ENCODE results near the gene AGXT2. TPM values are rescaled to one million over a fixed set of nuclear protein-coding genes. Genes with fewer than 3 reads are reported as not detected.

The AGXT2 gene
- polyA plus RNA-seq, 4 donors: 0.31 to 47.0 (median 0.96) TPM

DNA sequence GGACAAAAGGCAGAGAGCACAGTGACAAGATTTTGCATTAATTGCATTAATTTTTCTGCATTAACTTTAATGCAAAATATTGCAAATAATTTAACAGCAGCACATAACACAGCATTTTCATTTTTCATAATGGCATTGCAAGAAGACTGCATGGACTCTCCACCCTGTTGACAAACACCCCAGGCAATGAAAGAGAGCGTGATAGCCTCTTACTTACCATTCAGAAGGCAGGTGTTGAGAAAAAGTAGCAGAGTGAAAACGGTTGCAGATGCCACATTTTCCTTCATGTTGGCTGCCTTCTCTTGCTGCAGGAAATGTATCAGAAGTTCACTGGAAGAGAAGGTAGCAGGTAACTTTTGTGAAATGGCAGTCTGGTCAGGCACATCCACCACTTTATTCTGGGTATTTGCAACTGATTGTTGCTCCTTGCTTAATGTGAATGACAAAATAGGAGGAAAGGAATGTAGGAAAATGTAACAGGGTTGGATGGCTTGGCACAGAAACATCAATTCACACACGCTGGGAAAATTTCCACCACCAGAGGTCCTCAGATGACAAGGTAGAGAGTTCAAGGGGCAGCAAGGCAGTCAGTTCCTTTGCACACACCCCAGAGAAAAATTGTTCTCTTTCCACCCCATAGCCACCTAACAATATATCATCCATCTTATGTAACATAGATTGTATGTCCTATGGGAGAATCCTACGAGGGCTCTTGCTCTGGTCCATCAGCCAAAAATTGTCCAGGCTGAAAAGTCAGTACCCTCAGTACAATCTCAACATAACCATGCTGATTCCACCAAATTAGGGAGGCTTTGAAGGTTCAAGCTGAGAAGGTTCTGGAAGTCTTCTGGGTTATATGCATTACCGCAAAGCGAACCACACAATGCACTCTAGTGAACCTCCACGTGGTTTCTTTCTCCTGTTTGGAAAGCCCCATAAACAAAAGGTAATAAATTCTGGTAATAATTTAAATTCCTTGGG lies 41.9 kb upstream of the AGXT2 start:
- Histone ChIP-seq H3K36me3 (ENCODE audit: control insufficient read depth in 3 of 3, insufficient read depth in 2 of 3, low read depth in 1 of 3, low read length in 3 of 3) (peaks cover 0 to 19% (median 0%) of the 10 kb centered on the region in 3 donors), H3K27ac (ENCODE audit: low read depth in 1 of 3, low read length in 2 of 3) (no peak overlapping the region), H3K4me1 (ENCODE audit: control insufficient read depth in 3 of 3, insufficient read depth in 2 of 3, low read depth in 1 of 3, low read length in 2 of 3) (peaks cover 0 to 5% (median 0%) of the 10 kb centered on the region in 3 donors), H3K27me3 (ENCODE audit: control insufficient read depth in 3 of 3, insufficient read depth in 3 of 3, low read length in 3 of 3) (no peaks in the 10 kb centered on the region), H3K4me3 (ENCODE audit: low read depth in 1 of 3, low read length in 3 of 3) (no peak overlapping the region), H3K9me3 (ENCODE audit: control insufficient read depth in 2 of 2, insufficient read depth in 1 of 2, low read depth in 1 of 2, low read length in 1 of 2) (peaks cover 0 to 5% of the 10 kb centered on the region in 2 donors)
- WGBS, 3 donors: 51 to 68% (median 58%) methylated on average over 7 of the region's 7 CpGs
- FAIRE-seq: no peak
- peak; percentile 71 to 77 for DNase-seq

DNA sequence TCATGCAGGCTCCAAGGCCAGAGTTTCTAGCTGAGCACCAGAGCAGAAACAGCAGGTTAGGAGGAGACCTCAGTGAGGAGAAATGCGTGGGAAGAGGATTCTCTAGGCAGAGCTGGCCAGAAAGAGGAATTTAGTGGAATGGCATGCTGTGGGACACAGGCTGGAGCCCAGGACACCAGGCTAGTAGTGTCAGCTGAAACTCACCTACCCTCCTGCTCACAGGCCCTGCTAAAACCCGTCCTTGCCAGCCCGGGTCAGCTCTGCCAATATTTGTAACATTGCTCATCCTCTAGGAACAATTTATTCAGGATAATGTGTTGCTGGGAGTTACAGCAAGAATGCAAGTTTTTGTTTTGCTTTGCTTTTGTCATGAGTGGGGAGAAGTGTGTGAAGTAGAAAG lies 40.2 kb upstream of the AGXT2 start:
- WGBS, 3 donors: 69 to 87% (median 83%) methylated on average over 3 of the region's 3 CpGs
- no peak overlapping the region for H3K27ac ChIP-seq (ENCODE audit: low read depth in 1 of 3, low read length in 2 of 3)
- peaks cover 0 to 23% (median 0%) of the 10 kb centered on the region in 3 donors for H3K36me3 ChIP-seq (ENCODE audit: control insufficient read depth in 3 of 3, insufficient read depth in 2 of 3, low read depth in 1 of 3, low read length in 3 of 3)
- peaks cover 0 to under 1% (median 0%) of the 10 kb centered on the region in 3 donors for H3K4me1 ChIP-seq (ENCODE audit: control insufficient read depth in 3 of 3, insufficient read depth in 2 of 3, low read depth in 1 of 3, low read length in 2 of 3)
- no peak overlapping the region for H3K4me3 ChIP-seq (ENCODE audit: low read depth in 1 of 3, low read length in 3 of 3)
- H3K9me3 ChIP-seq (ENCODE audit: control insufficient read depth in 2 of 2, insufficient read depth in 1 of 2, low read depth in 1 of 2, low read length in 1 of 2): peaks cover 0 to 5% of the 10 kb centered on the region in 2 donors
- FAIRE-seq: no peak
- DNase-seq: no peak
- H3K27me3 ChIP-seq (ENCODE audit: control insufficient read depth in 3 of 3, insufficient read depth in 3 of 3, low read length in 3 of 3): no peaks in the 10 kb centered on the region

DNA sequence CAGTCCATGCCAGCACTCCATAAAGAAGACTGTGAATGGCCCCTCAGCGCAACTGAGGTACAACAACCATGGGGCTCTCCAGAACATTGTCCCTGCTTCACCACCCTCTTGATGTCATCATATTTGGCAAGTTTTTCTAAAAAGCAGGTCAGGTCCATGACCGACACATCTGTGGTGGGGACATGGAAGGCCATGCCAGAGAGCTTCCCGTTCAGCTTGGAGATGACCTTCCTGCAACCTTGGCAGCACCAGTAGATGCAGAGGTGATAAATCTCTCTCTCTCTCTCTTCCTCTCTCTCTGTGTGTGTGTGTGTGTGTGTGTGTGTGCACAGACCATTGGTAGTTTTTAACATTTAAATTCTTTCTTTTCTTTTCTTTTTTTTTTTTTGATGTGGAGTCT lies 35.4 kb upstream of the AGXT2 start:
- Histone ChIP-seq H3K4me3 (ENCODE audit: low read depth in 1 of 3, low read length in 3 of 3) (no peak overlapping the region), H3K27ac (ENCODE audit: low read depth in 1 of 3, low read length in 2 of 3) (no peak overlapping the region), H3K9me3 (ENCODE audit: control insufficient read depth in 2 of 2, insufficient read depth in 1 of 2, low read depth in 1 of 2, low read length in 1 of 2) (no peaks in the 10 kb centered on the region), H3K27me3 (ENCODE audit: control insufficient read depth in 3 of 3, insufficient read depth in 3 of 3, low read length in 3 of 3) (no peaks in the 10 kb centered on the region), H3K36me3 (ENCODE audit: control insufficient read depth in 3 of 3, insufficient read depth in 2 of 3, low read depth in 1 of 3, low read length in 3 of 3) (peaks cover 0 to 24% (median 0%) of the 10 kb centered on the region in 3 donors), H3K4me1 (ENCODE audit: control insufficient read depth in 3 of 3, insufficient read depth in 2 of 3, low read depth in 1 of 3, low read length in 2 of 3) (no peaks in the 10 kb centered on the region)
- 85 to 95% (median 94%) methylated on average over 3 of the region's 3 CpGs for WGBS, 3 donors
- DNase-seq: no peak
- no peak for FAIRE-seq

DNA sequence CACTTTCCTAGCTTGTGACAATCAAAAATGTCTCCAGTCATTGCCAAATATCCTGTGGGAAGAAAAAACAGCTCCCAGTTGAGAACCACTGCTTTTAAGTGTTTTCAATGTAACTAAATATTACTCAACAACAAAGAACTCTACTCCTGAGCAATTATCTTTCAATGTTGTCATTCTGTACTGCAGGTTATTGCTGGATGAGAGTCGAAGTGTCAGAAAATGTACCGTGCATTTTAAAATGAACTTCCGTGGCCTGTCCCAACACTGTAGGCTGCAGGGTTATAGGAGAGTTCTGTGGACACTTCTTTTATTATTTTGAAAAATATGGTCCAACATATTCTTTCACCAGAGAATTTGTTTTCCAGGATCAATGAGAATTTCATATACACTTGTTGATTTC lies 34.8 kb upstream of the AGXT2 start:
- DNase-seq (no peak), FAIRE-seq (no peak)
- no peak overlapping the region for H3K27ac ChIP-seq (ENCODE audit: low read depth in 1 of 3, low read length in 2 of 3)
- no peaks in the 10 kb centered on the region for H3K9me3 ChIP-seq (ENCODE audit: control insufficient read depth in 2 of 2, insufficient read depth in 1 of 2, low read depth in 1 of 2, low read length in 1 of 2)
- no peak overlapping the region for H3K4me3 ChIP-seq (ENCODE audit: low read depth in 1 of 3, low read length in 3 of 3)
- peaks cover 0 to 18% (median 0%) of the 10 kb centered on the region in 3 donors for H3K36me3 ChIP-seq (ENCODE audit: control insufficient read depth in 3 of 3, insufficient read depth in 2 of 3, low read depth in 1 of 3, low read length in 3 of 3)
- H3K27me3 ChIP-seq (ENCODE audit: control insufficient read depth in 3 of 3, insufficient read depth in 3 of 3, low read length in 3 of 3): no peaks in the 10 kb centered on the region
- H3K4me1 ChIP-seq (ENCODE audit: control insufficient read depth in 3 of 3, insufficient read depth in 2 of 3, low read depth in 1 of 3, low read length in 2 of 3): no peaks in the 10 kb centered on the region
- 87 to 92% (median 92%) methylated on average over 3 of the region's 3 CpGs for WGBS, 3 donors

DNA sequence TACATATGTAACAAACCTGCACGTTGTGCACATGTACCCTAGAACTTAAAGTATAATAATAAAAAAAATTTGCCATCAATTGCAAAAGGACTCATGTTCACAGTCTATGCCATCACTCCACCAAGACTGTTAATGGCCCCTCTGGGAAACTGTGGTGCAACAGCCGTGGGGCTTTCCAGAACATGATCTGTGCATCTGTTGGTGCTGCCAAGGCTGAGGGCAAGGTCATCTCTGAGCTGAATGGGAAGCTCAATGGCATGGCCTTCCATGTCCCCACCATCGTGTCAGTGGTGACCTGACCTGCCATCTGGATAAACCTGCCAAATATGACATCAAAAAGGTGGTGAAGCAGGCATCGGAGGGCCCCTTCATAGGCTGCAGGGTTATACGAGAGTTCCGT lies 33.4 kb upstream of the AGXT2 start:
- peaks cover 0 to 13% (median 0%) of the 10 kb centered on the region in 3 donors for H3K36me3 ChIP-seq (ENCODE audit: control insufficient read depth in 3 of 3, insufficient read depth in 2 of 3, low read depth in 1 of 3, low read length in 3 of 3)
- DNase-seq (no peak), FAIRE-seq (no peak)
- H3K27me3 ChIP-seq (ENCODE audit: control insufficient read depth in 3 of 3, insufficient read depth in 3 of 3, low read length in 3 of 3): no peaks in the 10 kb centered on the region
- H3K9me3 ChIP-seq (ENCODE audit: control insufficient read depth in 2 of 2, insufficient read depth in 1 of 2, low read depth in 1 of 2, low read length in 1 of 2): no peaks in the 10 kb centered on the region
- no peak overlapping the region for H3K4me3 ChIP-seq (ENCODE audit: low read depth in 1 of 3, low read length in 3 of 3)
- no peaks in the 10 kb centered on the region for H3K4me1 ChIP-seq (ENCODE audit: control insufficient read depth in 3 of 3, insufficient read depth in 2 of 3, low read depth in 1 of 3, low read length in 2 of 3)
- 83 to 95% (median 90%) methylated on average over 6 of the region's 6 CpGs for WGBS, 3 donors
- H3K27ac ChIP-seq (ENCODE audit: low read depth in 1 of 3, low read length in 2 of 3): no peak overlapping the region

DNA sequence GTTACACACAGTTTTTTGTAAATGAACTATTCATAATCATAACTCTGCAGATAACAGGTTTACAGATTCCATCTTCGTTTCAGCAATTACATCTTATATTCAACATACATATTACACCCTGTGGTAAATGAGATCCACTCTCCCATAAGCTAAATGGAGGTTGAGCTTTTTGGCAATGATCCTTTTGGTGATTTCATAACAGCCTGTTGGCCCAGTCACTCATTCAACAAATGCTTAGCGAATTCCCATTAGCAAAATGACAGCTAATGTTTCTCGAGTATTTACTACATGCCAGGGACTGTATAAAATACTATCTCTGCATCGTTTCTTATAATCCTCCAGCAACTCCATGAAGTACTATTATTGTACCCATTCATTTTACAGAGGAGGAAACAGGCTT lies 25.4 kb upstream of the AGXT2 start:
- 71 to 89% (median 86%) methylated on average over 4 of the region's 4 CpGs for WGBS, 3 donors
- Histone ChIP-seq H3K27ac (ENCODE audit: low read depth in 1 of 3, low read length in 2 of 3) (no peak overlapping the region), H3K4me3 (ENCODE audit: low read depth in 1 of 3, low read length in 3 of 3) (no peak overlapping the region), H3K36me3 (ENCODE audit: control insufficient read depth in 3 of 3, insufficient read depth in 2 of 3, low read depth in 1 of 3, low read length in 3 of 3) (peaks cover 0 to 19% (median 3%) of the 10 kb centered on the region in 3 donors), H3K9me3 (ENCODE audit: control insufficient read depth in 2 of 2, insufficient read depth in 1 of 2, low read depth in 1 of 2, low read length in 1 of 2) (no peaks in the 10 kb centered on the region), H3K27me3 (ENCODE audit: control insufficient read depth in 3 of 3, insufficient read depth in 3 of 3, low read length in 3 of 3) (no peaks in the 10 kb centered on the region), H3K4me1 (ENCODE audit: control insufficient read depth in 3 of 3, insufficient read depth in 2 of 3, low read depth in 1 of 3, low read length in 2 of 3) (no peaks in the 10 kb centered on the region)
- no peak for FAIRE-seq
- DNase-seq: no peak

DNA sequence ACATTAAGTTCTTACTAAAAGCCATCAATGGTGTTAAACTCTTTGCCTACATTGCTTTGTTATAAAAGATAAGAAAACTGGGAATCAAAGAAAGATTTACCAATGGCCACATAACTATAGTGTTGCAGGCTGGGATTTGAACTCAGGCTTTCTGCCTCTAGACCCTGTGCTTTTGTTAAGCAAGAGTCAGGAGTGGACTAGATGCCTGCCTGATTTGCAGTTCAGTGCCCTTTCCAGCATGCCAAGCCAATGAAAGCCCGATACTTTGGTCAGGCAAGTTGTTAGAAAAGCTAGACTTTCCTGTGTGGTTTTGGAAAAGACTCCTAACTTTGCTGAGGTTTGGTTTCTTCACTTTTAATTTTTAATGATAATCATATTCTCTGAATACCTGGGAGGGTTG lies 21.4 kb upstream of the AGXT2 start:
- H3K27me3 ChIP-seq (ENCODE audit: control insufficient read depth in 3 of 3, insufficient read depth in 3 of 3, low read length in 3 of 3): no peaks in the 10 kb centered on the region
- WGBS, 3 donors: 88 to 100% (median 92%) methylated on average over 1 of the region's 1 CpG
- no peak for DNase-seq
- no peak overlapping the region for H3K4me3 ChIP-seq (ENCODE audit: low read depth in 1 of 3, low read length in 3 of 3)
- no peak overlapping the region for H3K27ac ChIP-seq (ENCODE audit: low read depth in 1 of 3, low read length in 2 of 3)
- no peaks in the 10 kb centered on the region for H3K9me3 ChIP-seq (ENCODE audit: control insufficient read depth in 2 of 2, insufficient read depth in 1 of 2, low read depth in 1 of 2, low read length in 1 of 2)
- H3K4me1 ChIP-seq (ENCODE audit: control insufficient read depth in 3 of 3, insufficient read depth in 2 of 3, low read depth in 1 of 3, low read length in 2 of 3): no peaks in the 10 kb centered on the region
- H3K36me3 ChIP-seq (ENCODE audit: control insufficient read depth in 3 of 3, insufficient read depth in 2 of 3, low read depth in 1 of 3, low read length in 3 of 3): peaks cover 0 to 26% (median 8%) of the 10 kb centered on the region in 3 donors
- FAIRE-seq: no peak

DNA sequence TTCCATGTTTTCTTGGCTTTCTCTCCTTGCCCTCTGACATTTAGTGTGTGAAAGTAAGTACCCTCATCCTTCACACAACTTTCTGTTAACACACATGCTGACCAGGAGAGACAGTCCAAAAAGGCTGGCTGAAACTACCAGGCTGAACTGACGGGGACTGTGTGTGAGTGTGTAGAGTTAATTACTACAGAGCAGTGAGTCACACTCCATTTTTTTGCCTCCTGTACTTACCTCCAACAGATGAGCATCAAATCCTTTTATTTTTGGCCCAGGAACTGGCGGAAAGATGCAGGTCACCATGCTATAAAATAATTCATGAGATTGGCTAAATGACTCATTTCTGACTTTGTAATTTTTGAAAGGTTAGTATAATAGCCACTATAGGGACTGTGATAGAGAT lies 20.2 kb upstream of the AGXT2 start:
- Histone ChIP-seq H3K27me3 (ENCODE audit: control insufficient read depth in 3 of 3, insufficient read depth in 3 of 3, low read length in 3 of 3) (no peaks in the 10 kb centered on the region), H3K4me3 (ENCODE audit: low read depth in 1 of 3, low read length in 3 of 3) (no peak overlapping the region), H3K36me3 (ENCODE audit: control insufficient read depth in 3 of 3, insufficient read depth in 2 of 3, low read depth in 1 of 3, low read length in 3 of 3) (peaks cover 0 to 24% (median 8%) of the 10 kb centered on the region in 3 donors), H3K27ac (ENCODE audit: low read depth in 1 of 3, low read length in 2 of 3) (no peak overlapping the region), H3K9me3 (ENCODE audit: control insufficient read depth in 2 of 2, insufficient read depth in 1 of 2, low read depth in 1 of 2, low read length in 1 of 2) (no peaks in the 10 kb centered on the region), H3K4me1 (ENCODE audit: control insufficient read depth in 3 of 3, insufficient read depth in 2 of 3, low read depth in 1 of 3, low read length in 2 of 3) (no peaks in the 10 kb centered on the region)
- DNase-seq: no peak
- WGBS, 3 donors: 82 to 89% (median 86%) methylated on average over 2 of the region's 2 CpGs
- no peak for FAIRE-seq

All from small intestine (tissue), 7 donors.